ENCODE data around the gene MILR1. TPM values are rescaled to one million over a fixed set of nuclear protein-coding genes. Genes with fewer than 3 reads are reported as not detected.
A peak's percentile ranks its signal among the peaks of the same experiment; 100 is the strongest.
"Not testable (repeated sequence)": the region's sequence is repeated elsewhere in the genome, so short reads cannot be mapped to it uniquely, and the experiment has no call there.

The MILR1 gene
- total RNA-seq, 1 experiment from 2014 or later, result not detected

DNA sequence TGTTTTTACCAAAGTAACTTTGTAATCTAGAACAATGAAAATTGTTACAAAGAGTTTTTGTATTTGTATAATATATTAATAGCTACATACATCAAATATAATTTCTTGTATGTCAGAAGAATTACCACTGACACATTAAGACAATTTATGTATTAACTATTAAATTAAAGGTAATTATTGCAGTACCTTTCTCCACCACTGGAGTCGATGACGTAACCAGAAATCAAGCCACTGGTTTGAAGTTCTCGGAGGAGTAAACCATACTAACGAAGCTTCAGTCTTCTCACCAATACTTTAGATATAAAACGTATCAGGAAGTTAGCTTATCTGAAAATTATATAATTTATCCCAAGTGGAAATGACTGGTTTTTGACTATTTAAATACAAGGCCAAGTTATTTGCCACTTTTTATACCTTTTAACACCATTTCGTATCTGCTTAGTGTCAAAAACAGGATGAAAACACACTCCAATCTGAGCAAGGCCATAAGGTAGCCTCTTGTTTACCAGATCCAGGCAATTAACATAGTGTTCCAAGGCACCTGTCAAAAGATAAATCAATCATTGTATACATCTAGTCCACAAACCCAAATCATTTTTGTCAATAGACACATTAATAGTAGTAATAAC lies 43.7 kb downstream of the MILR1 start (continued):
- no peak for TF ChIP-seq ZNF425 (CRISPR knock-in tag; conservative IDR thresholded peaks at IDR 0.05)

DNA sequence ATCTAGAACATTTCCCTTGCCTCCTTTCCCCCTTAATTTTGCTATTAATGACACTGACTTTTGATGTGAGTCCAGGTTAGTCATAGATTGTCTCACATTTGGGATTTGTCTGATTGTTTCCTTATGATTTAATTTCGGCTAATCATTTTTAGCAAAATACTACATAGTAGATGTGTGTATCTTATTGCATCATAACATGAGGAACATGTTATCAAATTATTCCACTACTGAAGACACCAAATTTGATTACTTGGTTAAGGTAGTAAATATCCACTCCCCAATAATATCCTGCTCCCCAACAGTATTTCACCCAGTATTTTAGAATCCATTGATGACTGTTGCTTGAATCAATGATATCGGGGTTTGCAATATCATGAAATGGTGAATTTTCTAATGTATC lies 45.2 kb downstream of the MILR1 start:
- H3K36me3 Mint-ChIP-seq, result peaks cover 50% of the 10 kb centered on the region
- H3K9me3 Mint-ChIP-seq, result peaks cover 10% of the 10 kb centered on the region
- ATAC-seq (no peak), DNase-seq (ENCODE audit: low spot score) (no peak)
- ChIA-PET CTCF (interaction anchor here (5.0 kb wide), 1 partner anchor 73 kb away, joined by 97 read pairs; no protein-coding TSS in a partner anchor), POLR2A (interaction anchor here (1.2 kb wide), 1 partner anchor 11 kb away, joined by 5 read pairs; no protein-coding TSS in a partner anchor)
- H3K27ac Mint-ChIP-seq, result peak overlapping the region; percentile 50; the same call in 1 of the 2 replicates
- no peaks in the 10 kb centered on the region for H3K27me3 Mint-ChIP-seq (ENCODE audit: low read depth)
- peak overlapping the region; percentile 60; the same call in 1 of the 2 replicates for H3K4me3 Mint-ChIP-seq
- H3K4me1 Mint-ChIP-seq, result peaks cover 32% of the 10 kb centered on the region
- TF ChIP-seq TEAD4 (CRISPR knock-in tag; IDR thresholded peaks at IDR 0.05) (no peak), KAT7 (CRISPR knock-in tag; IDR thresholded peaks at IDR 0.05; ENCODE audit: borderline replicate concordance) (no peak), ARID4B (CRISPR knock-in tag; IDR thresholded peaks at IDR 0.05; ENCODE audit: borderline replicate concordance) (no peak), ESRRA (CRISPR knock-in tag; IDR thresholded peaks at IDR 0.05; ENCODE audit: borderline replicate concordance) (no peak), ZNF425 (CRISPR knock-in tag; conservative IDR thresholded peaks at IDR 0.05) (no peak), ZNF416 (CRISPR knock-in tag; IDR thresholded peaks at IDR 0.05) (no peak), ZNF232 (CRISPR knock-in tag; IDR thresholded peaks at IDR 0.05) (no peak), ATF1 (CRISPR knock-in tag; IDR thresholded peaks at IDR 0.05) (no peak), ZNF219 (CRISPR knock-in tag; IDR thresholded peaks at IDR 0.05; ENCODE audit: borderline replicate concordance) (no peak), RORB (CRISPR knock-in tag; IDR thresholded peaks at IDR 0.05) (no peak), CREM (CRISPR knock-in tag; IDR thresholded peaks at IDR 0.05) (no peak), NFE2L1 (CRISPR knock-in tag; IDR thresholded peaks at IDR 0.05) (no peak)
- TF ChIP-seq, protein P1, sequence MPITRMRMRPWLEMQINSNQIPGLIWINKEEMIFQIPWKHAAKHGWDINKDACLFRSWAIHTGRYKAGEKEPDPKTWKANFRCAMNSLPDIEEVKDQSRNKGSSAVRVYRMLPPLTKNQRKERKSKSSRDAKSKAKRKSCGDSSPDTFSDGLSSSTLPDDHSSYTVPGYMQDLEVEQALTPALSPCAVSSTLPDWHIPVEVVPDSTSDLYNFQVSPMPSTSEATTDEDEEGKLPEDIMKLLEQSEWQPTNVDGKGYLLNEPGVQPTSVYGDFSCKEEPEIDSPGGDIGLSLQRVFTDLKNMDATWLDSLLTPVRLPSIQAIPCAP (CRISPR knock-in tag; IDR thresholded peaks at IDR 0.05), result no peak

GRCh38 chr17:64495300-64495699 lies 46.4 kb downstream of the MILR1 start:
- peaks cover 52% of the 10 kb centered on the region for H3K36me3 Mint-ChIP-seq
- H3K4me1 Mint-ChIP-seq, result peaks cover 40% of the 10 kb centered on the region
- H3K27me3 Mint-ChIP-seq (ENCODE audit: low read depth); H3K27ac Mint-ChIP-seq; DNase-seq (ENCODE audit: low spot score); ATAC-seq: not testable (repeated sequence)
- peak overlapping the region; percentile 100 for H3K4me3 Mint-ChIP-seq
- ChIA-PET CTCF (interaction anchor here (2.7 kb wide), 1 partner anchor 75 kb away, joined by 32 read pairs; no protein-coding TSS in a partner anchor), POLR2A (interaction anchor here (2.7 kb wide), 1 partner anchor 11 kb away, joined by 53 read pairs; the partner anchor contains the start of genes CEP95 and DDX5)
- H3K9me3 Mint-ChIP-seq, result peaks cover 10% of the 10 kb centered on the region
